GM19397 (cell line): ENCODE measurements around the gene COL2A1.

ENCODE experiments used
- ATAC-seq: cut with Tn5 transposase; IDR thresholded peaks from one replicate; pipeline ENCODE4 v1.9.1; 2021; ENCODE audit warnings: mild to moderate bottlenecking, moderate library complexity; ENCODE audit not compliant: unreplicated experiment

COL2A1 gene

DNA sequence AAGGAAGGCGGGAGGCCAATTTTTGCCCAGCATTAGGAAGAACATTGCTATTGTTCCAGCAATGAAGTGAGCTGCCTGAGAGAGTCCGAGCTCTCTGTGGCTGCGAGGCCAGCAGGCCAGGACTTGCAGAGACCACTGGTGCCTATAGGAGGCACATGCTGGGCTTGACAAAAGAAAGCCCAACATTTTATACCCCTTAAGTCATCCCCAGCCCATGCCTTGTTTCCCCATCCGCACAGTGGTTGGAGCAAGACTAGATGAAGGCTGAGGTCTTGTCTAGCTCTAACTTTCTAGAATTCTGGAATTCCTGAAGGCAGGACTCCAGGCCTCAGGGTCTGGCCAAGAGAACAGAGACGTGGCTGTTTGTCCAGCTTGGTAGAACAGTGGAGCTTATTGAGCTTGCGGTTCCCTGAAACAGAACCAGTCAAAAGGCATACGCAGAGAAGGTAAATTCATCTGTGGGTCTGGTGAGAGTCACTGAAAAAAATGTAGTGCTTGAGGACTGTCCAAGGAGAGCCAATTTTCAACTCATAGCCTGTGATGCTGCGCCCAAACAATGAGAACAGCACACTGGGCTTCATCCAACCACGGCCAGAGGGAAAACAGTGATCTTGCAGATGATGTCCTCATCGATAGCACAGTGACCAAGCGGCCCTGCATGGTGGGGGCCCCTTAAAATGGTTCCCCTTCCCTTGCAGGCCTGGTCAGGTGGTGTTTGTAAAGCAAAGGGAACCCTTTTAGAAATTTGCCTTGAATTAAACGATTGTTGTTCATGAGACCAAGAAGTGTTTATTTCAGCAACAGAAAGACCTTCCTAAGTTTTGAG lies 27.1 kb upstream of the COL2A1 start:
- ATAC-seq: no peak

DNA sequence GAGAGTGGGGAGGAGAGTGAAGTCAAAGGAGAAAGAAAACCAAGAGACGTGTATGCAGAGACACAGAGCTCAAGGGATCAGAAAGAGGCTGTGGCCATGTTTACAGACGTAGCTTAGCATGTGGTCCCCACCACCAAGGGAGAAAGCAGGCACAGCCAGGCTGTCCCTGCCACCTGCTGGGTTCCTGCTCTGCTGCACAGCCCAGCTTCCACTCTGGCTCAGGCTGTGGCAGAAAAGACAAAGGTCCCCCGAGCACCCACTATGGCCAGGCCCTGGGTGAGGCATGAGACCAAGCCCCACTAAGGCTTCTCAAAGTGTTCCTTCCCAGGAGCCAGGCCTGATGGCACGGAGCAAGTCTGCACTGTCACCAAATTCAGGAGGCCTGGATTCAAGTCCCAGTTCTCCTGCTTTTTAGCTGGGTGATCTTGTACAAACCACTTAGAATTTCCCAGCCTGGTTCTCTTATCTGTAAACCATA lies 25.9 kb upstream of the COL2A1 start:
- ATAC-seq: no peak

DNA sequence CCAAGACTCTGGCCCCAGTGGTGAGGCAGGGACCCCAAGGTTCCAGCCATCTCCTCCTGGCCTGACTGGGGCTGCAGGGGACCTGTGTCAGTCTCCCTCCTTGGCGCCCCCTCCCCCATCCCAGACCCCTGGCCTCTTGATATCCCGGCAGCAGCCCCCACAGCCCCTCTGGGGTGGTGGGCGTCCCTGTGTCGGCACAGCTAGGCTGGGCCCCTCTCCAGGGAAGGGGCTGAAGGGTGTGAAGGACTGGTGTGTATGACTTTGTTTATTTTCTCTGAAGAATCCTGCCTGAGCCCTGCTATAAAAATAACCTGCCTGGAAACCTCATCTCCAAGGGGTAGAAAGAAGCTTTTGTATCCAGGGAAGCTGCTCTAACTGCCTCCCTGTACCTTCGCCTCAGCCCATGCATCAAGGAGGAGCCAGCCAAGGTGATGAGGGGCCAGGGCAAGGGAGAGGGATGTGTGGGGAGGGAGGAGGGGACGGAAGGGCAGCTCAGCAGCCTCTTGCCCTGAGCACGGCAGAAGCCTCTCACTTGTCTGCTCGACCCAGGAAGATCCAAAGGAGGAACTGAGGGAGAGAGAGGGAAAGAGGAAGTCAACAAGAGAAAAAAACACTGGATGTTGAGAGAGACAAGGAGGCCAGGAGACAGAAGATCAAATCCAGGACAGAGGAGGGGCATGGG lies 25.4 kb upstream of the COL2A1 start:
- ATAC-seq: no peak

DNA sequence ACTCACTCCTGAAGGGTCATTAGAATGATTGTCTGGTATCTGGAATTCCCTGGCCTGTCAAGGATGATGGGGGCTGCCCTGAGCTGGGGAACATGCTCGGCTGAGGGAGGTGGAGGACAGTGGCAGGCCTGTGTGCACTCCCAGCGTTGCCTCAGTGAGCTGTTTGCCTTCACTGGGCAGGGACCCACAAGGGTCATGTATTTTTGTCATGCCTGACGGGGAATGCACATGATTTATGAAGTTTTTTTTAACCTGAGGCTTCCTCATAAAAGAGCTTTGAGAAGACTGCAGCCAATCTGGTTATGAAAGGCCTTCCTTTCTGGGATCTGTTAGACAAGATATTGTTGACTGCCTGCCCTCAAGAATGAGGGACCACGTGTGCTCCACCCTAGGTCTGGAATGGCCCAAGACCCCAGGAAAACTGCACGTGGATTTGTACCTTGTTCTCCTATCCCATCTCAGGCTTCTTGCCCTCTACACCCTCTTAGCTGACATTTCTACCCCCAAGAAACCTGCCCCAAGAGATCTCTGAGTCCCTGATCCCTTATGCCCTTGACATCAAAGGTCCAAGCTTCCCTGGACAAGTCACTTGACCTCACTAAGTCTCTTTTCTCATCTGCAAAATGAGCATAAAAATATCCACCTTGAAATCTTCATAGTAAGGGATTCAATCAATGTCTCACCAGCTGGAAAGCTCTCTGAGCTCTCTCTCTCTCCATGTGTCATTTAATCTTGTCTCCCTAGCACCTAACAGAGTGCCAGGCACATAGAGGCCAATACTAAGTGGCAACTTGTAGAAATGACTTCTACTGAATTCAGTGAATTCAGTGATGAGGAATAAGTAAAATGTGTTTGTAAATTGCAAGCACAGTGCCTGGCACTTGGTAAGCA lies 24.5 kb upstream of the COL2A1 start:
- no peak for ATAC-seq

DNA sequence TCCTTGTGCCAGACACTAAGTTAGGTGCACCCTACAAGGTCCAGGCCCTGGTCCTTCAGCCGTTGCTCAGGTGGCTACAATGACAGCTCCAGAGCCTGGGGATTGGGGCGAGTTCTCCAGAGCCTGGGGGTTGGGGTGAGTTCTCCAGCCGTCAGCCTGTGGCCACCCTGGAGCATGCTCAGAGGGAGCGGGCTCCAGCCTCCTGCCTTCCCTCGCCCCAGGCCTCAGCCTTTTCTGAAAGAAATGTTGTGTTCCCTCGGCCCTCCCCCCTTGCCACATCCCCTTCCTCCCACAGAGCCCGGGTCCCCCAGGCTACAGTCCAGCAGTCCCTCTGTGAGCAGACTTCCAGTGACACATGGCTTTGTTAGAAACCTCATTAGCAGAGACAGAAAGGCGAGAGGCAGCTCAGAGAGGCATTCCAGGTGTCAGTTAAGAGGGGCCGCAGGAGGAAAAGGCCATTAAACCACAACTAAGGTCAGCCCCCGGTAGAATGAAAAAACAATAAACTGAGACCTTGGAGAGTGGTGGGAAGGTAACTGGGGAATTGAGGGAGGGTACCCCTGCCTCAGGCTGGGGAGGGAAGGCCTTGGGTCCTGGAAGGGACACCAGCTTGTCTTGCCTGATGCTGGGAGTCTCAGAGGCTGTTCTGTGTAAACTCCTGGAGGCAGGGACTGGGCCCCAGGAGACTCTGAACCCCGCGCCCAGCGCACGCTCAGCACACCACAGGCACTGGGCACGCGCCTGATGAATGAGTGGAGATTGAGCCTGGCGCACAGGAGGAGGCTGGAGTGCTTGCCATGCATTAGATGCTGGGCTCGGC lies 23.1 kb upstream of the COL2A1 start:
- ATAC-seq: no peak

GRCh38 chr12:48026060-48026827 lies 22.0 kb upstream of the COL2A1 start:
- no peak for ATAC-seq

- ATAC-seq: no peak
Measured at GRCh38 chr12:48025281-48025680, 21.0 kb upstream of the COL2A1 start.

GRCh38 chr12:48024735-48025134 lies 20.5 kb upstream of the COL2A1 start:
- no peak for ATAC-seq

DNA sequence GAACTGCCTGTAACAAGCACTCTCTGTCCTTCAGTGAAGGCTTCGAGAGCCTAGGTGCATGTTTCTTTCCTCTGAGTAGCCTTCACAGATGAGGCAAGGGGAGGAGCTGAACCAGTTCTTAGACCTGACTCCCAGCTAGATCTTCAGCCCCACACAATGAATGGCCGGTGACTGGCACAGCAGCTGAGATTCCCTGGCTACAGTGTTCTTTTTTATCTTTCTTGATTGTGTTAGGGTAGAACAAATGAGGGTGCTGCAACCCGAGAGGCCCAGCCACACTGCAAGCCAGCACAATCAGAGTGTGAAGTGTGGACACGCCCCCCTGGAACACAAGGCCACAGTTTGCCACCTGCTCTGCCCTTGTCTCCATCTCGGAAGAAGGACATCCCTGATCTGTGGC lies 19.1 kb upstream of the COL2A1 start:
- no peak for ATAC-seq

GRCh38 chr12:48022676-48023385 lies 18.6 kb upstream of the COL2A1 start:
- ATAC-seq: no peak

DNA sequence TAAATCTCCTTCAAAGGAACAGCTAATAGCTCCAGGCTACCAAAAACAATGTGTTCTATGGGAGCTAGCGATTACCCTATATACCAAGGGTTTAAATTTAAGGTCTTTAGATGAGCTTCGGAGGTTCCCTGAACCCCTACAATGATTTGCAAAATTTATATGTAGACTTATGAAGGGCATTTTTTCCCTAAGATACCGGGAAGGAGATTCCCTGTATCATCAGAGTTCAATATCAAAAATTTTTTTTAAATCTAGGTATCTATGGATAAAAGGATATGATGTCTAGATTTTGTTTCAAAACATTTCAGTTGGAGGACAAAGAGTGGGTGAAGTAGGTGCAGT lies 17.9 kb upstream of the COL2A1 start:
- ATAC-seq: no peak

DNA sequence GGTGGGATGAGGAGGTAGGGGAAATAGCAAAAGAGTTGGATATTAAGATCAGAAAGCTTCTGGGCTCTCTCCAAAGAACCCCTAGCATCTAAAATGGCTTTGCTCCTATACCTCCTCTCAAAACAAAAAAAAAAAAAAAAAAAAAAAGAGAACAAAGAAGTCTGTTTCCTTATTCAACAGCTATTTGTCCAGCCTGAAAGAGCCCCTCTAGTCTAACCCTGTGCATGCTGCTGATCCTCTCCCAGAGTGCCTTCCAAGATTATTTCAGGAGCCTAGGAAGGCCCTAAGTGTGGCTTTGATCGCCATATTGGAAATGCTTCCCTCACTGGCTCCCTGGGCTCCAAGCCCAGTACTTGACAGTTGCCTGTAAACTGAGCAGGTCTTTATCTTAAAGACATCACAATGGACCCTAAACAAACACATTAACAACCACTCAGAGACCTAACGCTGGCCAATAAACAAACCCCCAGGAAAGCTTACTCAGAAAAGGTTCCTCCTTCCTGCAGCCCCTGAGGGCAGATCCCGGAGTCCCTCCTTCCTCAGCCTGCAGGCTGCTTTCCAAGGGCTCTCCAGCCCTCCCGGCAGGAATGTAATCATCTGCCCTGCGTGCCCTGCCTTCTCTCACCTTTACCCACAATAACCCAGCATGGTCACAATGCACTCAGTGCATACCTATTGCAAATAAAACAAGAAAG lies 17.4 kb upstream of the COL2A1 start:
- no peak for ATAC-seq

DNA sequence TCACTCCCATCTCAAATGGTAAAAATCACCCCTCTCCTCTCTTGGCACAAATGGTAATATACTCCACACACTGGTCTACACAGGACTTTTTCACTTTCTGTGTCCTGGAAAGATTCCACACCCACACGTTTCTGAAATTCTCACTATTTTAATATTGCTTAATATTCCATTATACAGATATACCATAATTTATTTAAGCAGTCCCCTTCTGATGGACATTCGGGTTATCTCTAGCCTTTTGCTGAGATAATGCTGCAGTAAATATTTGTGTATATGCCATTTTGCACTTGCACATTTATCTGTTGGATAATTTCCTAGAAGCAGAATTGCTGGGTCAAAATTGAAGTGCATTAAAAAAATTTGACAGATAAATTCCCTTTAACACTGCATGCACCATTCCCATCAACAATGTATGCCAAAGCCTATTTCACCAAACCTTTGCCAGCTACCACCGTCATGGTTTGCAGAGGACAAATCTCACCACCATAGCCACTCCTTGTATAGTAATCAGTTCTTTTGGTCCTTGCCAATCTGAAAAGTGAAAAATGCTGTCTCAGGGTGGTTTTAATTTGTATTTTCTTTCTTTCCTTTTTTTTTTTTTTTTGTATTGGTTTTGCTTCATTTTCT lies 15.5 kb upstream of the COL2A1 start:
- ATAC-seq: no peak

- no peak for ATAC-seq
Measured at GRCh38 chr12:48018618-48018995, 14.3 kb upstream of the COL2A1 start.

- no peak for ATAC-seq
Measured at GRCh38 chr12:48017921-48018617, 13.8 kb upstream of the COL2A1 start.

- ATAC-seq: no peak
Measured at GRCh38 chr12:48017496-48017895, 13.2 kb upstream of the COL2A1 start.

DNA sequence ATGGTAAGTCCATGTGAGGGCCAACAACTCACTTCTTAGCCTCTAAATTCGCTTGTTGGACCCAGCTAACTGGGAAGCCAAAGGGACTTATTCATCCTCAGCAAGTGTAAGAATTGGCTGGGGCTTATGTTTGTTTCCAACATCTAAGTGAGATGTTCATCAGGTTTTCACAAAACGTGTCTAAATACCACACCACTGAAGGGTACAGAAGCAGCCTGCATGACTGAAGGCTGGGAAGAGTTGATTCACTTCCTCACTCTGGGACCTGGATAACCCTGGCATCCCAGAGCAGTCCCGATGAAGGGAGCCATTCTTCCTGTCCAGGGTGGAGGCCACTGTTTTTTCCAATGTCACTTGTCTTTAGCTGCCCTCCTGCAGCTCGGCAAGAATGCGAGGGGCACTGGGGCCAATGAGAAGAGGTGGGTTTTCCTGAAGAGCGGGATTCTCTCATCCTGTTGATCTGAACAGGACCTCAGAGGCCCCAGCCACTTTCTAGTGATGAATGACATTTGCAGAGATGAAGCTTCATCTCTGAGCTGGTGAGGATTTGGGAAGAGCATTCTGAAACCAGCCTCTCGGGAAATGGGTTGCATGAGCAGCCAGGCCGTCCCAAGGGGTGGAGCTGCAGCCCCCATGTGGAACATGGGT lies 12.2 kb upstream of the COL2A1 start:
- ATAC-seq: no peak
